T-helper 1 cell (primary cell): Measurements from ENCODE around the gene ACKR3.

Experiments
- DNase-seq, 5 donors: peaks; one replicate each; pipeline ENCODE4 v3.0.0-alpha.2; 2012 to 2020

Gene ACKR3

GRCh38 chr2:236570081-236570868, 650 bp downstream of the ACKR3 start:
- DNase-seq: no peak

GRCh38 chr2:236571145-236571544, 1.5 kb downstream of the ACKR3 start:
- DNase-seq: no peak

DNA sequence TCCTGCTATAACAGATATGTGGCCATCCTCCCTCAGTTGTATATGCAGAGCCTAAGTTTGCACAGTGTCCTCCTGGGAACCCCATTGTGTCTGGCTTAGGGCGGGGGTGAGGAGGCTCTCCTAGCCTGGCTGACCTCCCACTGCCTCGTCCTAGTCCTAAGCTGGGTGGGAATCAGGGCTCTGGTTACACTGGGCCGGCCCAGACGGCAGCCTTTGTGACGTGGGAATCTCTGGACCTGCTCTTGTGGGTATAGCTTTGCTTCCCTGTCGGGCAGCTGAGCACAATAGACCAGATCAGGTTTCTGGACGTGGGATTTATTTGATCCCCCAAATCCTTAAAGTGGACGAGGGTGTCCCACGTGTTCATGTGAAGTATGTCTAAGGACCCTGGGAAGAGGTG, 2.9 kb downstream of the ACKR3 start:
- no peak for DNase-seq

DNA sequence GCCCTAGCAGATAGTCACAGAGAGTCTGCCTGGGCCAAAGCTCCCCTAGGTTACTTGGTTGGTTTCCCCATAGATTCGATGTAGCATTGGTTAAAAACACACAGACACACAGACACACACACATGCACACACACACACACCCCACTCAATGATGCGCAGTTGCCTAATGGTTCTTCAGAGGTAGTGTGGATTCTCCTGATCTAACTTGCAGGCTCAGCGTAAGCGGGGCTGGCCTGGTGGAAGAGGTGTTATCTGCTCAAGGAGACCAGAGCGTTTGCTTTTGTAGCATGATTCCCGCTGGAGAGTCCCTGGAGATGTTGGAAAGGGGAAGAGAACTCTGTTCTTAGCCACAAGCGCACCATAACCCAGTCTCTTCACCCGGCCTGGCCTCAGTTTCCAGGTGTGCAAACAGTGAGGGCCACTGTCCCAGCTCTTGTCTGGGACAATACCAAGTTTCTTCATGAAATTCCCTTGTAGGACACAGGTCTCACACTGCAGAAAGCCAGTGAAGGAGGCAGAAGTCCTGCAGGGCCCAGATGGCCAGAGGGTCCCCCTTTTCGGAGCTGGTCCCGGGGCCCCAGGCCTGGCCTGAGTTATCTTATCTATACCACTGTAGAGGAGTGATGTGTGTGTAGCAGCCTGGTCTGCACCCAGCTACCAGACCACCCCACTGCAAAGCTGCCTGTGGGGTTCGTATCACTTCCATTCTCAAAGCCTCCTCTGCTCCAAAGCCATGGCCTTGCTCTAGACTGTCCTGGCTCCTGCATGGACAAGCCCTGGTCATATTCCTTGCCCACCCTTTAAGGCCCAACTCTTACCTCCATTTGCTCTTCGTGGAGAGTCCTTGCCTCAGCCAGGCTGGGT, 3.7 kb downstream of the ACKR3 start:
- no peak for DNase-seq

DNA sequence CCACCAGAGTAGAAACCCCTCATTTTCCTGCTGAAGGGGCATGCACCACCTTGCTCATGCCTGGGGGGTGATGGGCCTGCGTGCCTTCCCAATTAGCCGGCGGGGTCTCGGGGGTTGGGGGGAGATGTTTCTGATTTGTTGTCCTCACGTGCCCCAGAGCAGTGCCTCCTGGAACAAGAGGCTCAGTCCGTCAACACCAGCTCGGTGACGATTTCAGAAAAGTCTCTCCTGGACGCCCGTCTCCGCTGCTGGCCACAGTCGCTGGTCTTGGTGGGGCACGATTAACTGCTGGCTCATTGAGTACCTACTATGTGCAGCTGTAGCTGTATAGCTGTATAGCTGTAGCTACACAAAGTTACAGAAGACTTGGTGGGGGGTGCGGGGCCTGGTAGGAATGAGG, 4.4 kb downstream of the ACKR3 start:
- no peak for DNase-seq

GRCh38 chr2:236574424-236575145, 5.0 kb downstream of the ACKR3 start:
- DNase-seq: no peak

- no peak for DNase-seq
These were observed 5.9 kb downstream of the ACKR3 start for GRCh38 chr2:236575510-236575909.

- DNase-seq: no peak
These were observed 6.5 kb downstream of the ACKR3 start for GRCh38 chr2:236576087-236576486.

- no peak for DNase-seq
These were observed 7.3 kb downstream of the ACKR3 start for GRCh38 chr2:236576953-236577352.

GRCh38 chr2:236577481-236578410, 8.1 kb downstream of the ACKR3 start:
- DNase-seq: no peak

GRCh38 chr2:236578411-236578846, 8.8 kb downstream of the ACKR3 start:
- no peak for DNase-seq

DNA sequence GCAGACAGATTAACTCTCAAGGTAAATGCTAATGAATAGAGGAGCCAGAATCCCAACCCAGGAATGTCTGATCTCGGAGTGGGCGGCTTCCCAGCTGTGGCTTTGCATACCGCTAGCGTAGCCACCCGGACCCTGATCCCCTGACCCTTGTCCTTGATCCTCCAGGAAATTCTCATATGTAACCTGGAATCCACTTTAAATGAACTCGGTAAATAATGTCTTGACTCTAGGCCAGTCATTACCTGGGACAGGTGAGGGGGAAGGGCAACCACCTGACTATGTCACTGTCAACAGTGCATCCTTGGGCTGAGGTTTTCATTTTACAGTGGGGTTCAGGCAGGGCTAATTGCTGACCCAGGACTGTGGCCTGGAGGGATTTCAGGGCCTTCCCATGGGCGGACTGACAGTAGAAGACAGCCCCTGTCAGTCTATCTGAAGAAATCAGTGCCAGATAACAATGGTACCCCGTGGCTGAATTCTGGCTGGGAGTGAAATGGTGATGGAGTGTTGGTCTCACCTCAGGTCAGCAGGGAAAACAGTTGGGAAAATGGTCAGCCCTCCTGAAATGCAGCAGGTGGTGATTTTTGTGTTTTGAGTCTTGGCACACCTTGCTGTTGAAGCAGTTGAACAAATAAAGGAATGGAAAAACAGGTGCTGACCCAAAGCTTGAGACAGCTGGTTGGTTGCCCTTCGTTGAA, 9.6 kb downstream of the ACKR3 start:
- DNase-seq: no peak

DNA sequence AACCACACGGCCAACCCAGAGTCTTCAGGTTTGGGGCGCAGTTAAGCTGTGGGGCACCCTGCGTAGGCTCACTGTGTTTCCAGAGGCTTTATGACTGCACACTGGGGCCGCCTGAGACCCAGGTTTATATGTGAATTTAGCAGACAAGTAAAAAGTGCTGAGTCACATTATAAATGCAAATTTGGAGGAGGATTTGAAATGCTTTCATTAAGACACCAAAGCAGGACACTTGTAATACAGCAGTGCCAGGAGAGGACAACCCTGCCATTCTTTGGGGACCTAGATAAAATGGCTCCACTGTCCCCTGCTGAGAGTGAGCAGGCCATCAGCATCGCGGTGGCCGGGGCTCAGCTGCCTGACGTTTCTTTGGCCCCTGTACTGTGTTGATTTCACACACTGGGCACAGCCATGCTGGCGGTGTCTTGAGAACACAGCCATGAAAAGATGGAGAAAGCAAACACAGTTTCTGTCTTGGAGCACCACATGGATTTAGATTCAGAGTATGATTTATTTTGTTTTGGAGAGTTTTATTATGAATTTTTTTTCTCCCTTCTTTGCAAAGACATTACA, 10.2 kb downstream of the ACKR3 start:
- no peak for DNase-seq

DNA sequence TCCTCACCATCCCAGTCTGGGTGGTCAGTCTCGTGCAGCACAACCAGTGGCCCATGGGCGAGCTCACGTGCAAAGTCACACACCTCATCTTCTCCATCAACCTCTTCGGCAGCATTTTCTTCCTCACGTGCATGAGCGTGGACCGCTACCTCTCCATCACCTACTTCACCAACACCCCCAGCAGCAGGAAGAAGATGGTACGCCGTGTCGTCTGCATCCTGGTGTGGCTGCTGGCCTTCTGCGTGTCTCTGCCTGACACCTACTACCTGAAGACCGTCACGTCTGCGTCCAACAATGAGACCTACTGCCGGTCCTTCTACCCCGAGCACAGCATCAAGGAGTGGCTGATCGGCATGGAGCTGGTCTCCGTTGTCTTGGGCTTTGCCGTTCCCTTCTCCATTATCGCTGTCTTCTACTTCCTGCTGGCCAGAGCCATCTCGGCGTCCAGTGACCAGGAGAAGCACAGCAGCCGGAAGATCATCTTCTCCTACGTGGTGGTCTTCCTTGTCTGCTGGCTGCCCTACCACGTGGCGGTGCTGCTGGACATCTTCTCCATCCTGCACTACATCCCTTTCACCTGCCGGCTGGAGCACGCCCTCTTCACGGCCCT, 11.2 kb downstream of the ACKR3 start:
- DNase-seq: no peak

DNA sequence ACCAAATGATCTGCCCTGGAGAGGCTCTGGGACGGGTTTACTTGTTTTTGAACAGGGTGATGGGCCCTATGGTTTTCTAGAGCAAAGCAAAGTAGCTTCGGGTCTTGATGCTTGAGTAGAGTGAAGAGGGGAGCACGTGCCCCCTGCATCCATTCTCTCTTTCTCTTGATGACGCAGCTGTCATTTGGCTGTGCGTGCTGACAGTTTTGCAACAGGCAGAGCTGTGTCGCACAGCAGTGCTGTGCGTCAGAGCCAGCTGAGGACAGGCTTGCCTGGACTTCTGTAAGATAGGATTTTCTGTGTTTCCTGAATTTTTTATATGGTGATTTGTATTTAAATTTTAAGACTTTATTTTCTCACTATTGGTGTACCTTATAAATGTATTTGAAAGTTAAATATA, 11.9 kb downstream of the ACKR3 start:
- no peak for DNase-seq

- no peak for DNase-seq
These were observed 13.3 kb downstream of the ACKR3 start for GRCh38 chr2:236582968-236583367.

GRCh38 chr2:236583621-236584203, 14.1 kb downstream of the ACKR3 start:
- no peak for DNase-seq

GRCh38 chr2:236584521-236585384, 15.1 kb downstream of the ACKR3 start:
- DNase-seq: no peak

GRCh38 chr2:236585966-236586365, 16.3 kb downstream of the ACKR3 start:
- DNase-seq: no peak
